Hepatocyte (in vitro differentiated cells): ENCODE measurements around the gene PSMG4. TPM values are rescaled to one million over a fixed set of nuclear protein-coding genes. Genes with fewer than 3 reads are reported as not detected.

Source experiments
- DNase-seq: peaks from one replicate; pipeline ENCODE4 v3.0.0-alpha.2; 2016; ENCODE audit warnings: low spot score
- H2AFZ ChIP-seq: fragments of 200-600 bp; sonication (generic); 2 replicates; pipeline ENCODE4 v1.6.0; 2016; ENCODE audit warnings: antibody characterized with exemption, mild to moderate bottlenecking
- H3K27ac ChIP-seq: fragments of 200-600 bp; sonication (generic); 2 replicates; pipeline ENCODE4 v1.5.1; 2016; ENCODE audit warnings: mild to moderate bottlenecking
- H3K27me3 ChIP-seq: fragments of 200-600 bp; sonication (generic); 2 replicates; pipeline ENCODE4 v1.6.1; 2016
- H3K36me3 ChIP-seq: fragments of 200-600 bp; sonication (generic); replicated peaks from 2 replicates; pipeline ENCODE4 v1.5.1; 2016; ENCODE audit warnings: low read depth; ENCODE audit not compliant: insufficient read depth
- H3K4me1 ChIP-seq: fragments of 200-600 bp; sonication (generic); 2 replicates; pipeline ENCODE4 v1.5.1; 2016; ENCODE audit warnings: mild to moderate bottlenecking, moderate library complexity; ENCODE audit not compliant: insufficient read depth
- H3K4me2 ChIP-seq: fragments of 200-600 bp; sonication (generic); 2 replicates; pipeline ENCODE4 v1.6.0; 2016
- H3K4me3 ChIP-seq: fragments of 200-600 bp; sonication (generic); 2 replicates; pipeline ENCODE4 v1.5.1; 2016; ENCODE audit warnings: mild to moderate bottlenecking
- H3K79me2 ChIP-seq: fragments of 200-600 bp; sonication (generic); 2 replicates; pipeline ENCODE4 v1.6.0; 2017; ENCODE audit warnings: mild to moderate bottlenecking
- H3K9me2 ChIP-seq: fragments of 200-600 bp; sonication (generic); replicated peaks from 2 replicates; pipeline ENCODE4 v1.6.0; 2017; ENCODE audit warnings: mild to moderate bottlenecking; ENCODE audit not compliant: insufficient read depth
- H3K9me3 ChIP-seq: fragments of 200-600 bp; sonication (generic); 2 replicates; pipeline ENCODE4 v1.5.1; 2016; ENCODE audit warnings: low read depth, mild to moderate bottlenecking
- H4K20me1 ChIP-seq: fragments of 200-600 bp; sonication (generic); 2 replicates; pipeline ENCODE4 v1.6.0; 2016; ENCODE audit warnings: mild to moderate bottlenecking; ENCODE audit not compliant: insufficient read depth, poor library complexity, severe bottlenecking
- CTCF ChIP-seq: fragments of 200-600 bp; sonication (generic); IDR thresholded peaks from 2 replicates; pipeline ENCODE4 v1.5.1; 2016; ENCODE audit warnings: antibody characterized with exemption, mild to moderate bottlenecking; ENCODE audit not compliant: poor library complexity
- EZH2 ChIP-seq: fragments of 200-600 bp; sonication (generic); IDR thresholded peaks from 2 replicates; pipeline ENCODE4 v1.6.1; 2016; ENCODE audit warnings: antibody characterized with exemption, mild to moderate bottlenecking, borderline replicate concordance
- EZH2phosphoT487 ChIP-seq: fragments of 200-600 bp; sonication (generic); IDR thresholded peaks from one replicate; pipeline ENCODE4 v1.6.1; 2018; ENCODE audit warnings: antibody characterized with exemption, mild to moderate bottlenecking, low read depth, moderate library complexity; ENCODE audit not compliant: unreplicated experiment, severe bottlenecking
- WGBS: methylation state at CpG from one replicate; pipeline ENCODE4 v1.1.6; 2016; ENCODE audit warnings: low lambda C conversion rate; ENCODE audit errors: missing lambda C conversion rate; 5-methylcytosine and 5-hydroxymethylcytosine counted together
- polyA plus RNA-seq: library from polyadenylated mRNA; unstranded; fragments of >200 nt; fragmentation: Nextera tagmentation; extraction: Ambion mirVana; gene quantifications from 2 replicates; pipeline ENCODE4 v1.2.1, GENCODE V29; 2016
- total RNA-seq: library from RNA; depleted of rRNA; stranded (reverse); fragments of >200 nt; gene quantifications from 2 replicates; pipeline ENCODE4 v1.2.3, GENCODE V29; 2014

The PSMG4 gene
- total and polyA plus RNA-seq, 2 experiments from 2014 or later = 15.5 to 26.4 TPM

- H3K9me3 ChIP-seq = no peaks in the 10 kb centered on the region
- DNase-seq = no peak
- H3K4me2 ChIP-seq = no peak overlapping the region
- H3K4me3 ChIP-seq = no peak overlapping the region
- no peaks in the 10 kb centered on the region for H3K36me3 ChIP-seq
- no peaks in the 10 kb centered on the region for H3K27me3 ChIP-seq
- peaks cover 10% of the 10 kb centered on the region for H3K4me1 ChIP-seq
- TF ChIP-seq CTCF (no peak), EZH2phosphoT487 (no peak), EZH2 (no peak)
- H4K20me1 ChIP-seq = peaks cover 3% of the 10 kb centered on the region
- H3K27ac ChIP-seq = no peak overlapping the region
- H2AFZ ChIP-seq = no peak overlapping the region
- peaks cover 41% of the 10 kb centered on the region for H3K79me2 ChIP-seq
- WGBS = 89% methylated on average over 3 of the region's 3 CpGs
- no peaks in the 10 kb centered on the region for H3K9me2 ChIP-seq
Observed at GRCh38 chr6:3264356-3264755, 5.6 kb downstream of the PSMG4 start.

GRCh38 chr6:3265671-3266070 is 6.9 kb downstream of the PSMG4 start:
- Histone ChIP-seq H3K79me2 (peaks cover 30% of the 10 kb centered on the region), H3K9me3 (no peaks in the 10 kb centered on the region), H3K4me3 (no peak overlapping the region), H4K20me1 (peaks cover 3% of the 10 kb centered on the region), H3K4me1 (peaks cover under 1% of the 10 kb centered on the region), H3K4me2 (no peak overlapping the region), H3K36me3 (no peaks in the 10 kb centered on the region), H3K9me2 (no peaks in the 10 kb centered on the region), H3K27ac (no peak overlapping the region), H3K27me3 (no peaks in the 10 kb centered on the region), H2AFZ (no peak overlapping the region)
- 57% methylated on average over 9 of the region's 9 CpGs for WGBS
- DNase-seq = no peak
- no peak for TF ChIP-seq EZH2phosphoT487
- no peak for TF ChIP-seq CTCF
- TF ChIP-seq EZH2 = no peak

- H4K20me1 ChIP-seq = peaks cover 3% of the 10 kb centered on the region
- no peaks in the 10 kb centered on the region for H3K36me3 ChIP-seq
- peaks cover 25% of the 10 kb centered on the region for H3K79me2 ChIP-seq
Observed at GRCh38 chr6:3266170-3266569, 7.4 kb downstream of the PSMG4 start.

More at GRCh38 chr6:3266170-3266569, 7.4 kb downstream of the PSMG4 start:
- TF ChIP-seq CTCF = no peak
- TF ChIP-seq EZH2phosphoT487 = no peak
- TF ChIP-seq EZH2 = no peak
- Histone ChIP-seq H2AFZ (no peak overlapping the region), H3K27me3 (no peaks in the 10 kb centered on the region), H3K4me1 (no peaks in the 10 kb centered on the region), H3K4me3 (no peak overlapping the region), H3K4me2 (no peak overlapping the region), H3K9me3 (no peaks in the 10 kb centered on the region), H3K9me2 (no peaks in the 10 kb centered on the region), H3K27ac (no peak overlapping the region)
- no peak for DNase-seq
- 56% methylated on average over 9 of the region's 9 CpGs for WGBS
